GM19099 (cell line): ENCODE data around the gene RASSF6.

ENCODE experiments used
- POLR2A ChIP-seq: IDR thresholded peaks from 3 replicates; pipeline ENCODE4 v1.6.1; 2011; ENCODE audit warnings: low read depth; ENCODE audit not compliant: insufficient read length; ENCODE audit errors: extremely low read depth

RASSF6 gene

GRCh38 chr4:73617256-73617655, 3.0 kb downstream of the RASSF6 start:
- peak; percentile 29 for TF ChIP-seq POLR2A

- TF ChIP-seq POLR2A, result no peak
These were observed 4.6 kb downstream of the RASSF6 start for GRCh38 chr4:73615613-73616012.

GRCh38 chr4:73614311-73614867, 5.8 kb downstream of the RASSF6 start:
- no peak for TF ChIP-seq POLR2A

- TF ChIP-seq POLR2A, result no peak
These were observed 7.1 kb downstream of the RASSF6 start for GRCh38 chr4:73613130-73613529.

- TF ChIP-seq POLR2A, result no peak
These were observed 8.2 kb downstream of the RASSF6 start for GRCh38 chr4:73612032-73612431.

- no peak for TF ChIP-seq POLR2A
These were observed 10.5 kb downstream of the RASSF6 start for GRCh38 chr4:73609706-73610105.

GRCh38 chr4:73608689-73609594, 11.3 kb downstream of the RASSF6 start:
- no peak for TF ChIP-seq POLR2A

- TF ChIP-seq POLR2A, result peak; percentile 17
These were observed 12.7 kb downstream of the RASSF6 start for GRCh38 chr4:73607375-73608033.

GRCh38 chr4:73606465-73606974, 13.7 kb downstream of the RASSF6 start:
- peak; percentile 31 for TF ChIP-seq POLR2A

GRCh38 chr4:73603854-73604584, 16.2 kb downstream of the RASSF6 start:
- TF ChIP-seq POLR2A, result no peak

- TF ChIP-seq POLR2A, result no peak
These were observed 16.9 kb downstream of the RASSF6 start for GRCh38 chr4:73603271-73603710.

GRCh38 chr4:73600954-73601353, 19.3 kb downstream of the RASSF6 start:
- no peak for TF ChIP-seq POLR2A

GRCh38 chr4:73599182-73599581, 21.1 kb downstream of the RASSF6 start:
- TF ChIP-seq POLR2A, result no peak

- TF ChIP-seq POLR2A, result no peak
These were observed 22.6 kb downstream of the RASSF6 start for GRCh38 chr4:73597594-73597993.

- no peak for TF ChIP-seq POLR2A
These were observed 24.2 kb downstream of the RASSF6 start for GRCh38 chr4:73596001-73596400.
